Stimulated activated CD4-positive, alpha-beta T cell treated with anti-CD3 and anti-CD28 coated beads, Interleukin-4, amount 100 ng/mL, for 1 hour (primary cell): Measurements from ENCODE around the gene SPIN1.

Source experiments
- DNase-seq: peaks from one replicate; pipeline ENCODE4 v3.0.0-alpha.2; 2020

The SPIN1 gene

DNA sequence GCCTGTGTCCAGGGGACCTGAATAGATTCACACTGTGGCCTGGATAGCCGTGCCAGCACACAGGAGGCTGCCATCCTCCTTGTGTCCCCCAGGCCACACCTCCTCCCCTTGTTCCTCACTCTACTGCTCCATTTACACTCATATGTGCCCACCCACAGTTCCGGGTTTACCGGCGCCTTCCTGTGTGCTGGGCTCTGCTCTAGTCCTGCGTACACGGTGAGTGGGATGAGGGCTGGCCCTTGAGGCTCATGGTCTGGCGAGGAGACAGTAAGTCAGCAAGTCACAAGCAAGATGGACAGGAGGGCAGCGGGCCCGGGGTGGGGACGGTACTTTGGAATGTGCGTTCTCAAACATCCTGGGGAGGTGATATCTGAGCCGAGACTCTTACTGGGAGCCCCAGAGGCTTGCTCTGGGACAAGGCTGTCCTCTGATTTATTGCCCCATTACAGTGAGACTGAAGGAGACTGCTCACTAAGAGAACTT, 114.3 kb downstream of the SPIN1 start:
- DNase-seq: no peak

DNA sequence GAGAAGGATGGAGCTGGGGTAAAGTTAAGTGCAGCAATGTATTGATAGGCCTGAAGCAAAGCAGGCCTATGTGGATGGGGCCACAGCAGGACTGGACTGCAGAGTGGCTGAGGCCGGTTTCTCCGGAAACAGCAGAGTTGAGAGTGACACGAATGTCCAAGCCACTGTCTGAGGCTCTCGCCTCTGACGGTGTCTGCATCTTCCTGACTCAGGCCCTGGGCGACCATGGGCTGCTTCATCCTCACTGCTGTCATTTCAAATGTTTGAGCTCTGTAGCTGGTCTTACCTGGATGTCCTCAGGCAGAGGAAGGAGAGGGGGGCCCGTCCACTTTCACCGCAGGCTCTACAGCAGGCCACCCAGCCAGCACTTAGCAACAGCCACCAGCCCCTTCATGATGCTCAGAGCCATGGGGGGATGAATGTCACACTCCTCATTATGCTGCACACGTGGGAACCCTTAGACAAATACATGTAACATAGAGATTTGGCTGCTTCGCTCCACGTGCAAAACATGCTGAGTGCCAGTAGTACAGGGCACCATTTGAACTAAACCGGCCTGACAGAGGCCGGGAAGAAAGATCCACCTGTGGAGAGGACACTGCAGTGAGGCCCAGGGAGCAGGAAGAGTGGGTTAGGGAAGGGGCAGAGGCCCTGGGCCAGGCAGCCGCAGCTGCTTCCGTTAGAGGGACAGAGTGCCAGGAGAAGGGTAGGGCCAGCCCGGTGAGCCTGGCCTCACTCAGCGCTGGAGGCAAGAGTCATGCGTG, 115.0 kb downstream of the SPIN1 start:
- no peak for DNase-seq

DNA sequence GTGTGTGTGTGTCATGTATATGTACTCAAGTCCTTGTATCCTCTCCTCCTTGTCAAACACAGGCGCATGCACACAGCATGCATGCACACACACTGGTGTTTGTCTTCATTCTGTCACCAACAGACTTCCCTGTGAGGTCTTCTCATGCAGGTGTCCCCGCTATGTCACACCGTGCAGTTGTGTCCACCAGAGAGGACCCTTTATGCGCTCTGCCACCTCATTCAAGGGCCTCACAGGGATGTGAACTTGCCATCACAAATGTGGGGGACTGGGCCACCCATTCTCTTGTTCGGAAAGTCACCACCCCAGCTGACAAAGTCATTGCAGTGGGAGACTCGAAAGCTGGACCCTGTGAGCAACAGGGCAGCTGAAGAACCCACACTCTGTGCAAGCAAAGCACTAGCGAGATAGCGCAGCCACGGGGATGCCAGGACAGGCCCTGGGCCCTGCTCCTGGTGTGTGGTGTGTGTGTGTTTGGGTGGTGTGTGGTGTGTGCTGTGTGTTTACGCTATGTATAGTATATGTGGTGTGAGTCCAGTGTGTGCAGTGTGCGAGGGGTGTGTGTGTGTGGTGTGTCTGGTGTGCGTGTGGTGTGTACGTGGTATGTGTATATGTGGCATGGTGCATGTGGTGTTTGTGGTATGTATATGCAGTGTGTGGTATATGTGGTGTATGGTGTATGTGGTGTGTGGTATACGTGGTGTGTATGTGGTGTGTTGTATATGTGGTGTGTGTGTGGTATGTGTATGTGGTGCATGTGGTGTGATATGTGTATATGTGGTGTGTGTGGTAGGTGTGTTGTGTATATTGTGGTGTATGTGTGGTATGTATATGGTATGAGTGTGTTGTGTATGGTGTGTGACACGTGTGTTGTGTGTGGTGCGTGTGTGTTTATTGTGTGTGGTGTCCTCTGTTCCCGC, 115.9 kb downstream of the SPIN1 start:
- no peak for DNase-seq

DNA sequence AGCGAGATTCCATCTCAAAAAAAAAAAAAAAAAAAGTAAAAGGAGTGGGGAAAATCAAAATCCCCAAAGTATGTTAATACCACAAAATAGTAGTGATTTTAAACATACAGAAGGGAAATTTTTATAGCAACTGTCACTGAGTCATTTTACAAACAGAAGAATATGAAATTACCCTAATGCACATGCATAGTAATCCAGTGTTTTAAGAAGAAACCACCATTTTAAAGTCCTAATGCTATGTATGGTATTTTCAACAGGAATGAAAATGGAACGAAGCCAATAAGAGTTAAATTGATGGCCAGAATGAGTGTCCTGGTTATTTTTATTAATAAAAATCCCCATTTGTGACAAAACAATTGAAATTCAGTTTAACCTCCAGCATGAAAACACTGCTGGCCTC, 120.1 kb downstream of the SPIN1 start:
- no peak for DNase-seq

DNA sequence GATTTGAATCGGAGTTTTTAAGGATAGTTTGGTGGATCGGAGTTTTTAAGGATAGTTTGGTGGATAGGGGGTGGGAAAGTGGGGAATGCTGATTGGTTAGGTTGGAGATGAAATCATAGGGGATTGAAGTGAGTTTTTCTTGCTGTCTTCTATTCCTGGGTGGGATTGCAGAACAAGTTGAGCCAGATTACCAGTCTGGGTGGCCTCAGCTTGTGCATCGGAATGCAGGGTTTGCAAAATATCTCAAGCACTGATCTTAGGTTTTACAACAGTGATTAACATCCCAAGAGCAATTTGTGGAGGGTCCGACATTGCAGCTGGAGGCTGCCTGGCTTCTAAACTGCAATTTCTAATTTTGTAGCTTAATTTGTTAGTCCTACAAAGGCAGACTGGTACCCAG, 123.7 kb downstream of the SPIN1 start:
- no peak for DNase-seq

DNA sequence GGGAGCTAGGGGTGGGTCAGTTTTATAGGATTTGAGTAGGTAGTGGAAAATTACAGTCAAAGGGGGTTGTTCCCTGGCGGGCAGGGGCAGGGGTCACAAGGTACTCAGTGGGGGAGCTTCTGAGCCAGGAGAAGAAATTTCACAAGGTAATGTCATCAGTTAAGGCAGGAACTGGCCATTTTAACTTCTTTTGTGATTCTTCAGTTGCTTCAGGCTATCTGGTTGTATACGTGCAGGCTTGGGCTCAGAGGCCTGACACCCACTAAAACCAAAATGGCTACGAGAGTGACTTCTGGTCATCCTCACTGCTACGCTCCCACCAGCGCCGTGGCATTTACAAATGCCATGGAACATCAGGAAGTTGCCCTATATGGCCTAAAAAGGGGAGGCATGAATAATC, 126.0 kb downstream of the SPIN1 start:
- DNase-seq: no peak

DNA sequence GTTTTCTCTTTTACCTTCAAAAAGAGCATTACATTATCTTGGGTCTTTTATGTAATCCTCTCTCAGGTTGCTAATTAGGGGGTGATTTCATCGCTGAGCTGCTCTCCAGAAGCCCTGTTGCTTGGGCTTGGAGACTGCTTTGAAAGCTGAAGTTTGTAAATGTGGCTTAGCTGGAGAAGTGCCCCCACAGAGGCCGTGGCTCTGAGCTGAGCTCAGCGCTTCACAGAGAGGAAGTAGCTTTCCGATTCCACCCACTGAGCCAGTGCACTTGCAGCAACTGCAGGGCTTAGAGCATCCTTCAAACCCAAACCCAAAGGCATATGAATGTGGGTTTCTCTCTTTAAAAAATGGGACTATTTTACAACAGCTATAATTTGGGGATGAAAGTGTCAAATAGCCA, 133.1 kb downstream of the SPIN1 start:
- no peak for DNase-seq

DNA sequence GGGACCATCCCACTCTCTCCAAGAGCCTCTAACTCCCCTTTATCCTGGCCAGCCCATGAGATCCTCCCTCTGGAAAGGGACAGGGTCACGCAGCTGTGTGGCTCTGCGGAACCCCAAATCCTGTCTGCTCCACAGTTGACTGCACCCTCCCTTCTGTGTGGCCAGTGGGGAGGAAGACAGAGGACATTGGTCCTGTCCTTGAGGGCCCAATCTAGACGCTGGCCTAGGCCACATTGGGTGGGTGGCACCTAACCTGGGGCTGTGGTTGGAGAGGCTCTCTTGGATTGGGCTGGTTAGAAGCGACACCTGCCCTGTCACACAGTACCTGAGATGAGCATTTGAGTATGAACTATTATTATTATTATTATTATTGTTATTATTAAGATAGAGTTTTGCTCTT, 134.1 kb downstream of the SPIN1 start:
- DNase-seq: no peak

DNA sequence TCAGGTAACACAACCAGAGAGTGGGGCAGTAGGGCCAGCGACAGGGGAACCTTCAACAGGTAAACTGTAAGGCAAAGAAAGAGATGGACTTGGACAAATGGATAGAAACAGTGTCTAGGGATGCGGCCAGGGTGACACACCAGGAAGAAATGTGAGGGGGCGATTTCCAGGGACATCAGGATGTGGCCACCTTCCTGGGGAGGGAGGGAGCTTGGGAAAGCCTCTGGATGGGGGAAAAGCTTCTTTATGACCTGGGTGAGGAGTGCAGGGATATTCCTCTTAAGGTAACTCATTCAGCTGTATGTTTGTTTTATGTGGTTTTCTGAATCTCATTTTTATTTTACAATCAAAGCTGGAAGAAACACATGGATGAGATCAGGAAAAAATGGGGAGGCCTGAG, 134.8 kb downstream of the SPIN1 start:
- DNase-seq: no peak

DNA sequence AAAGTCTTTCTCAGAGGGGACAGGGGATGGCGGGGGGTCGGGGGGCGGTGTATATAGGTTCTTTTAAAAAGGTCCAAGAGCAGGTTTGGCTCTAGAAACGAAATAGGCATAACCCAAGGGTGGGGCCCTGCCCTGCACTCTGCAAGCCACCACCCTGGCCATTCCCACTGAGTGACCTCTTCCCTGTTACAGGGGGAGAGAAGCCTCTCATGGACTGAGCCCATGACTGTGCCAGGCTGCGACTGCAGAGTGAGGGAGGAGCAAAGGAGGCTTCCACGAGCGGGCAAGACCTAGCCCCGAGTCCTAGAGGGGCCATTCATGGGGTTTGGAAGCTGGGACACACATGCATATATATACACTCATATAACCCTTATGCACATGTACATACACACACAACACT, 136.7 kb downstream of the SPIN1 start:
- DNase-seq: no peak

DNA sequence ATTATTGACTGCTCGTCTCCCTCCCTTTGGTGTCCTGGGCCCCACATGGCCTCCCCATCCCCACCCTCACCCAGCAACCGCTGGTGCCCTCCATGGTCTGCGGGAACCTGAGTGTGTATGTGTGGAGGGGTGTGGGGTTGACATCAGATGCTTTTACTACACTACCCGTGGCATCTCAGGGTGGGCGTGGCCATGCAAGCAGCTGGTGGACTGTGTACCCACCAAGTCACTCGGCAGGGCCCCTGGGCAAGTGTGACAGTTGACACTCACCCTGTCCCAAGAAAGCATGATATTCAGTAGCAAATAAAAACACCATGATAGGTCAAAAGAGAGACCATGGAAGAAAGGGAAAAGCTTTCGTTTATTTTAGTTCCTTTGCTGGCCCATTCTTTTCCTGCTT, 139.4 kb downstream of the SPIN1 start:
- no peak for DNase-seq
